HEK293 (cell line): ENCODE measurements around the gene CNOT9.

Experiments used
- CTCF ChIA-PET: fragments of 350-600 bp; formaldehyde crosslinking; extraction: SDS; loops from one replicate; lab custom pipeline; 2021; ENCODE audit warnings: antibody characterized with exemption; lab: Yijun Ruan, JAX
- POLR2A ChIA-PET: fragments of 300-600 bp; formaldehyde crosslinking; extraction: SDS; loops from one replicate; lab custom pipeline; 2020; ENCODE audit warnings: antibody characterized with exemption, inconsistent platforms; lab: Yijun Ruan, JAX
- H3K27ac ChIP-seq: fragments of 200-500 bp; sonication (Bioruptor generic); 2 replicates; pipeline ENCODE4 v1.5.1; 2014; ENCODE audit warnings: low read depth, low read length, control low read depth, inconsistent platforms; ENCODE audit errors: extremely low read depth
- H3K36me3 ChIP-seq, 2 experiments: fragments of 200-500 bp in 1 of 2; sonication (Bioruptor generic) in 1 of 2; 1 replicate in 1 of 2; 2 replicates in 1 of 2; pipeline ENCODE4 v1.5.1; 2014 to 2017; ENCODE audit warnings: inconsistent platforms in 2 of 2, low read length in 2 of 2; ENCODE audit not compliant: control insufficient read depth in 2 of 2, insufficient read depth in 1 of 2
- H3K4me1 ChIP-seq: fragments of 200-500 bp; sonication (Bioruptor generic); 2 replicates; pipeline ENCODE4 v1.5.1; 2014; ENCODE audit warnings: mild to moderate bottlenecking, low read length, inconsistent platforms; ENCODE audit not compliant: control insufficient read depth, insufficient read depth
- H3K4me3 ChIP-seq: 2 replicates; pipeline ENCODE4 v1.5.1; 2011; ENCODE audit warnings: low read depth, mild to moderate bottlenecking, control low read depth, low read length, moderate library complexity
- H3K9me3 ChIP-seq: fragments of 200-500 bp; sonication (Bioruptor generic); 2 replicates; pipeline ENCODE4 v1.5.1; 2014; ENCODE audit warnings: low read depth, low read length, inconsistent platforms; ENCODE audit not compliant: control insufficient read depth, insufficient read depth
- BCL11A ChIP-seq: fragments of 450-650 bp; formaldehyde crosslinking; IDR thresholded peaks from 2 replicates; pipeline ENCODE4 v1.5.1; 2016; ENCODE audit warnings: low read depth, missing biosample characterization, missing genetic modification characterization
- GLIS1 ChIP-seq: fragments of 450-650 bp; formaldehyde crosslinking; IDR thresholded peaks from 2 replicates; pipeline ENCODE4 v1.5.1; 2016; ENCODE audit warnings: missing biosample characterization, missing genetic modification characterization
- MZF1 ChIP-seq: fragments of 450-650 bp; formaldehyde crosslinking; IDR thresholded peaks from 2 replicates; pipeline ENCODE4 v1.5.1; 2017; ENCODE audit warnings: missing biosample characterization, missing genetic modification characterization, borderline replicate concordance
- PRDM4 ChIP-seq: fragments of 450-650 bp; formaldehyde crosslinking; IDR thresholded peaks from 2 replicates; pipeline ENCODE4 v1.5.1; 2017; ENCODE audit warnings: missing biosample characterization, missing genetic modification characterization
- RBAK ChIP-seq: fragments of 450-650 bp; formaldehyde crosslinking; IDR thresholded peaks from 2 replicates; pipeline ENCODE4 v1.5.1; 2016; ENCODE audit warnings: missing biosample characterization, missing genetic modification characterization
- ZBTB44 ChIP-seq: fragments of 450-650 bp; IDR thresholded peaks from 2 replicates; pipeline ENCODE4 v1.5.1; 2018; ENCODE audit warnings: missing biosample characterization, mild to moderate bottlenecking, missing genetic modification characterization
- ZIC2 ChIP-seq: fragments of 450-650 bp; formaldehyde crosslinking; IDR thresholded peaks from 2 replicates; pipeline ENCODE4 v1.5.1; 2016; ENCODE audit warnings: missing biosample characterization, missing genetic modification characterization
- ZNF114 ChIP-seq: fragments of 450-650 bp; formaldehyde crosslinking; IDR thresholded peaks from 2 replicates; pipeline ENCODE4 v1.5.0; 2017; ENCODE audit warnings: missing biosample characterization, missing genetic modification characterization
- ZNF146 ChIP-seq: fragments of 450-650 bp; formaldehyde crosslinking; IDR thresholded peaks from 2 replicates; pipeline ENCODE4 v1.5.1; 2016; ENCODE audit warnings: missing biosample characterization, missing genetic modification characterization
- ZNF335 ChIP-seq: fragments of 450-650 bp; formaldehyde crosslinking; conservative IDR thresholded peaks from 2 replicates; pipeline ENCODE4 v1.5.1; 2016; ENCODE audit warnings: missing biosample characterization, missing genetic modification characterization
- ZNF354C ChIP-seq: fragments of 450-650 bp; formaldehyde crosslinking; IDR thresholded peaks from 2 replicates; pipeline ENCODE4 v1.5.1; 2016; ENCODE audit warnings: missing biosample characterization, missing genetic modification characterization, low read depth, borderline replicate concordance
- ZNF366 ChIP-seq: fragments of 450-650 bp; formaldehyde crosslinking; conservative IDR thresholded peaks from 2 replicates; pipeline ENCODE4 v1.5.1; 2016; ENCODE audit warnings: missing biosample characterization, missing genetic modification characterization
- ZNF394 ChIP-seq: fragments of 450-650 bp; formaldehyde crosslinking; IDR thresholded peaks from 2 replicates; pipeline ENCODE4 v1.5.1; 2016; ENCODE audit warnings: missing biosample characterization, missing genetic modification characterization, mild to moderate bottlenecking, moderate library complexity, borderline replicate concordance
- ZNF433 ChIP-seq: fragments of 450-650 bp; formaldehyde crosslinking; IDR thresholded peaks from 2 replicates; pipeline ENCODE4 v1.5.1; 2016; ENCODE audit warnings: missing biosample characterization, missing genetic modification characterization, low read depth
- ZNF488 ChIP-seq: fragments of 450-650 bp; formaldehyde crosslinking; IDR thresholded peaks from 2 replicates; pipeline ENCODE4 v1.5.1; 2016; ENCODE audit warnings: missing biosample characterization, missing genetic modification characterization
- ZNF571 ChIP-seq: fragments of 450-650 bp; formaldehyde crosslinking; IDR thresholded peaks from 2 replicates; pipeline ENCODE4 v1.5.0; 2017; ENCODE audit warnings: missing biosample characterization, missing genetic modification characterization
- ZNF596 ChIP-seq: fragments of 450-650 bp; IDR thresholded peaks from 2 replicates; pipeline ENCODE4 v1.5.0; 2018; ENCODE audit warnings: missing biosample characterization, mild to moderate bottlenecking, missing genetic modification characterization, moderate library complexity
- ZNF639 ChIP-seq: fragments of 450-650 bp; formaldehyde crosslinking; IDR thresholded peaks from 2 replicates; pipeline ENCODE4 v1.5.1; 2016; ENCODE audit warnings: missing biosample characterization, missing genetic modification characterization
- ZNF645 ChIP-seq: fragments of 450-650 bp; formaldehyde crosslinking; IDR thresholded peaks from 2 replicates; pipeline ENCODE4; 2016; ENCODE audit warnings: missing biosample characterization, missing genetic modification characterization
- ZSCAN4 ChIP-seq: fragments of 450-650 bp; formaldehyde crosslinking; IDR thresholded peaks from 2 replicates; pipeline ENCODE4 v1.5.1; 2017; ENCODE audit warnings: missing biosample characterization, missing genetic modification characterization

The CNOT9 gene

GRCh38 chr2:218638372-218638771 lies 69.7 kb downstream of the CNOT9 start (continued):
- TF ChIP-seq ZNF639 (tag by site-specific recombination): no peak

- H3K4me3 ChIP-seq: no peak overlapping the region
- TF ChIP-seq RBAK: no peak
- no peak for TF ChIP-seq ZNF114 (tag by site-specific recombination)
- TF ChIP-seq ZIC2: peak; percentile 47
- no peak for TF ChIP-seq MZF1 (tag by site-specific recombination)
- TF ChIP-seq ZNF354C: no peak
- TF ChIP-seq GLIS1 (tag by site-specific recombination): peak; percentile 17; the same call in 1 of the 2 replicates
- no peak for TF ChIP-seq ZNF571 (tag by site-specific recombination)
- TF ChIP-seq ZNF146 (tag by site-specific recombination): no peak
- no peak for TF ChIP-seq BCL11A (tag by site-specific recombination)
- no peak for TF ChIP-seq ZNF433
- no peak for TF ChIP-seq ZNF596 (tag by site-specific recombination)
- H3K4me1 ChIP-seq: no peaks in the 10 kb centered on the region
- peaks cover 36 to 92% of the 10 kb centered on the region in 2 experiments for H3K36me3 ChIP-seq
- ChIA-PET POLR2A (interaction anchor here (1.1 kb wide), 1 partner anchor 11 kb away, joined by 3 read pairs; no protein-coding TSS in a partner anchor), CTCF (no interaction called here)
- H3K27ac ChIP-seq: no peak overlapping the region
- no peaks in the 10 kb centered on the region for H3K9me3 ChIP-seq
Measured at GRCh38 chr2:218642121-218642656, 73.5 kb downstream of the CNOT9 start.

GRCh38 chr2:218642786-218643185 lies 74.1 kb downstream of the CNOT9 start:
- Histone ChIP-seq H3K27ac (no peak overlapping the region), H3K9me3 (no peaks in the 10 kb centered on the region), H3K4me1 (no peaks in the 10 kb centered on the region), H3K36me3 (peaks cover 36 to 92% of the 10 kb centered on the region in 2 experiments), H3K4me3 (no peak overlapping the region)
- CTCF ChIA-PET: no interaction called here
- POLR2A ChIA-PET: interaction anchor here (1.1 kb wide), 1 partner anchor 11 kb away, joined by 3 read pairs; no protein-coding TSS in a partner anchor
- no peak for TF ChIP-seq ZNF488 (tag by site-specific recombination)
- no peak for TF ChIP-seq ZNF366
- no peak for TF ChIP-seq ZNF335 (tag by site-specific recombination)
- no peak for TF ChIP-seq ZNF394 (tag by site-specific recombination)
- no peak for TF ChIP-seq ZNF645 (tag by site-specific recombination)
- no peak for TF ChIP-seq ZSCAN4 (tag by site-specific recombination)
- no peak for TF ChIP-seq PRDM4
- no peak for TF ChIP-seq ZBTB44 (tag by site-specific recombination)
